ENCODE measurements around the gene C12orf57.

- TF ChIP-seq CTCF (conservative IDR thresholded peaks at IDR 0.05) (no peak), ZFX (IDR thresholded peaks at IDR 0.05) (no peak)
Observed at GRCh38 chr12:6974180-6974579, 30.4 kb downstream of the C12orf57 start.
